Keratinocyte (primary cell): ENCODE results near the gene TAS2R43. TPM values are rescaled to one million over a fixed set of nuclear protein-coding genes. Genes with fewer than 3 reads are reported as not detected.

Source experiments
- polyA plus RNA-seq, 5 experiments: library from polyadenylated mRNA; depleted of rRNA in 3 of 5; stranded (reverse) in 3 of 5; stranded (forward) in 1 of 5; unstranded in 1 of 5; fragments of >200 nt; gene quantifications; 1 replicate in 1 of 5; 2 replicates in 3 of 5; 3 replicates in 1 of 5; pipeline versions ENCODE4 v1.2.1 to v1.2.3, GENCODE V29; 2011 to 2012; ENCODE audit warnings: missing spikeins in 2 of 5, low read depth in 1 of 5, low replicate concordance in 1 of 5
- small RNA-seq, 3 experiments: library from RNA; depleted of rRNA; stranded (forward); fragments of <200 nt; gene quantifications; one replicate each; pipeline ENCODE3, GENCODE V24; 2012; ENCODE audit warnings: low read depth in 3 of 3, low replicate concordance in 1 of 3; ENCODE audit not compliant: insufficient read length in 3 of 3

Gene TAS2R43
- polyA plus RNA-seq, 1 donor (not counting 4 experiments of a cell fraction or from before 2014, with no cell fraction given), result 0.34 TPM

Small RNA genes lying within 50 kb of the gene (small RNA-seq; reads per million reads assigned to genes)
- 0 reads per million in 3 experiments for gene AC018630.1

Other genes starting within 250 kb of the TAS2R43 start
- 2.5 to 4.0 TPM (median 2.7 TPM) in 3 replicates for gene PRR4, start 242.8 kb downstream of the TAS2R43 start, polyA plus RNA-seq
- 4.5 to 5.5 TPM (median 4.9 TPM) in 3 replicates for gene PRH1, start 208.1 kb downstream of the TAS2R43 start, polyA plus RNA-seq
- 0.08 to 0.14 TPM in 2 of 3 replicates, not detected in the other for gene TAS2R13, start 182.8 kb downstream of the TAS2R43 start, polyA plus RNA-seq
- 0.12 to 0.13 TPM in 2 of 3 replicates, not detected in the other for gene PRH2, start 163.1 kb downstream of the TAS2R43 start, polyA plus RNA-seq
- gene TAS2R14, start 153.1 kb downstream of the TAS2R43 start, polyA plus RNA-seq, result 0.58 to 1.2 TPM (median 0.63 TPM) in 3 replicates
- 0.10 TPM in 1 of 3 replicates, not detected in the others for gene TAS2R50, start 105.4 kb downstream of the TAS2R43 start, polyA plus RNA-seq
- gene TAS2R20, start 94.0 kb downstream of the TAS2R43 start, polyA plus RNA-seq, result 0.08 to 0.43 TPM (median 0.41 TPM) in 3 replicates
- 0.17 to 0.31 TPM in 2 of 3 replicates, not detected in the other for gene TAS2R19, start 69.7 kb downstream of the TAS2R43 start, polyA plus RNA-seq
- gene TAS2R31, start 60.9 kb downstream of the TAS2R43 start, polyA plus RNA-seq, result 0.08 to 0.28 TPM in 2 of 3 replicates, not detected in the other
- 0.10 to 0.13 TPM in 2 of 3 replicates, not detected in the other for gene TAS2R46, start 30.0 kb downstream of the TAS2R43 start, polyA plus RNA-seq
- 0.03 to 0.18 TPM in 2 of 3 replicates, not detected in the other for gene TAS2R30, start 42.3 kb upstream of the TAS2R43 start, polyA plus RNA-seq
- gene SMIM10L1, start 78.9 kb upstream of the TAS2R43 start, polyA plus RNA-seq, result 2.5 to 3.9 TPM (median 2.6 TPM) in 3 replicates
- not detected in 3 replicates for gene TAS2R42, start 94.6 kb upstream of the TAS2R43 start, polyA plus RNA-seq
- gene PRB3, start 177.4 kb upstream of the TAS2R43 start, polyA plus RNA-seq, result not detected in 3 replicates
- not detected in 3 replicates for gene PRB4, start 218.1 kb upstream of the TAS2R43 start, polyA plus RNA-seq